ENCODE results near the gene TNP2.

Gene TNP2

DNA sequence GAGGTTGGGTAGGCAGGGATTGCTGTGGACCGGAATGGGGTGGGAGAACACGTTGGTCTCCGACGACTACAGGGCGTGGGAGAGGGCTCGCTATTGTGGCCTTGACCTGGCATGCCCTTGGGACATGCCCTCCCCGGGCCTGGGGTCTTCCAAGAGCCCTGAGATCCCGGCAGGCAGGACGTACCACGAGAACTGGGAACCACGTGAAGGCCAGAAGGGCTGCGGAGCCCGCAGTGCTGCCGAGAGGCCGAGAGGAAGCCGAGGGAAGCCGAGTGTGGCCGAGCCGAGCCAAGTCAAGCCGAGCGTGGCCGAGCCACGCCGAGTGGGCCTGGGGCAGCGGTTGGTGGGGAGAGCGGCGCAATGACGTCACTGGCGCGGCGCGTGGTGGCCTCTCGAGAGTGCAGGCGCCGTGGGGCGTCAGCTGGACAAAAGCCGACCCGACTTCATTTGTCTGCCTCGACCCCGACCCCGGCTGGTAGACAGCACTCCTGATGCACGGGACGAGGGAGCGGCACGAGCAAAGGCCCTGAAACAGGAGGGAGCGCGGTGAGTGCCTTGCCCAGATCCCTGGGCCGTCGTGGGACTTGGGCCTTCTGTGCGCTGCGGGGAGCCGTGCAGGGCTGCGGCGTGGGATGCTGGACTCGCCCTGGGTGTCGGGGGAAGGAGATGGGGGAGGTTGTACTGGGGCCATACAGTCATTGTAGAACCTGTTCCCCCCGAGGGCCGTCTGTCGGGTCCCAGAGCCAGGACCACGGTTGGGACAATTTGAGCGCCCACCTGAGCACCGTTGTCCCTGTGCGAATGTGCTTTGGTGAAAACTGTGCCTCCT is 19.7 kb downstream of the TNP2 start:
- H3K9me3 ChIP-seq (ENCODE audit: control insufficient read depth in 1 of 2, low read length in 2 of 2), result no peaks in the 10 kb centered on the region
- no peak overlapping the region for H3K27ac ChIP-seq (ENCODE audit: low read depth, low read length)
- no peak overlapping the region for H3K4me3 ChIP-seq (ENCODE audit: low read depth in 1 of 2, low read length in 2 of 2)
- no peak overlapping the region for H3K9ac ChIP-seq (ENCODE audit: low read depth in 1 of 2, low read length in 2 of 2)
- no peaks in the 10 kb centered on the region for H3K36me3 ChIP-seq (ENCODE audit: control insufficient read depth in 1 of 2, insufficient read depth in 2 of 2, low read length in 2 of 2)
- H3K4me1 ChIP-seq (ENCODE audit: control insufficient read depth in 1 of 2, insufficient read depth in 2 of 2, low read length in 2 of 2), result peaks cover 1 to 7% of the 10 kb centered on the region in 2 donors
- no peaks in the 10 kb centered on the region for H3K27me3 ChIP-seq (ENCODE audit: control insufficient read depth in 1 of 2, insufficient read depth in 2 of 2, low read length in 2 of 2)

GRCh38 chr16:11248133-11248532 is 21.0 kb downstream of the TNP2 start:
- no peaks in the 10 kb centered on the region for H3K4me1 ChIP-seq (ENCODE audit: control insufficient read depth in 1 of 2, insufficient read depth in 2 of 2, low read length in 2 of 2)
- H3K9ac ChIP-seq (ENCODE audit: low read depth in 1 of 2, low read length in 2 of 2), result no peak overlapping the region
- no peaks in the 10 kb centered on the region for H3K27me3 ChIP-seq (ENCODE audit: control insufficient read depth in 1 of 2, insufficient read depth in 2 of 2, low read length in 2 of 2)

GRCh38 chr16:11245988-11246387 is 23.1 kb downstream of the TNP2 start:
- Histone ChIP-seq H3K27ac (ENCODE audit: low read depth, low read length) (no peak overlapping the region), H3K9me3 (ENCODE audit: control insufficient read depth in 1 of 2, low read length in 2 of 2) (no peaks in the 10 kb centered on the region), H3K4me3 (ENCODE audit: low read depth in 1 of 2, low read length in 2 of 2) (no peak overlapping the region), H3K36me3 (ENCODE audit: control insufficient read depth in 1 of 2, insufficient read depth in 2 of 2, low read length in 2 of 2) (no peaks in the 10 kb centered on the region), H3K27me3 (ENCODE audit: control insufficient read depth in 1 of 2, insufficient read depth in 2 of 2, low read length in 2 of 2) (no peaks in the 10 kb centered on the region), H3K9ac (ENCODE audit: low read depth in 1 of 2, low read length in 2 of 2) (no peak overlapping the region), H3K4me1 (ENCODE audit: control insufficient read depth in 1 of 2, insufficient read depth in 2 of 2, low read length in 2 of 2) (no peaks in the 10 kb centered on the region)

More at GRCh38 chr16:11248133-11248532, 21.0 kb downstream of the TNP2 start:
- Histone ChIP-seq H3K27ac (ENCODE audit: low read depth, low read length) (no peak overlapping the region), H3K36me3 (ENCODE audit: control insufficient read depth in 1 of 2, insufficient read depth in 2 of 2, low read length in 2 of 2) (no peaks in the 10 kb centered on the region), H3K4me3 (ENCODE audit: low read depth in 1 of 2, low read length in 2 of 2) (no peak overlapping the region), H3K9me3 (ENCODE audit: control insufficient read depth in 1 of 2, low read length in 2 of 2) (no peaks in the 10 kb centered on the region)

GRCh38 chr16:11245222-11245737 is 23.8 kb downstream of the TNP2 start:
- H3K9me3 ChIP-seq (ENCODE audit: control insufficient read depth in 1 of 2, low read length in 2 of 2), result no peaks in the 10 kb centered on the region
- H3K27ac ChIP-seq (ENCODE audit: low read depth, low read length), result no peak overlapping the region
- H3K9ac ChIP-seq (ENCODE audit: low read depth in 1 of 2, low read length in 2 of 2), result no peak overlapping the region
- H3K36me3 ChIP-seq (ENCODE audit: control insufficient read depth in 1 of 2, insufficient read depth in 2 of 2, low read length in 2 of 2), result no peaks in the 10 kb centered on the region
- no peak overlapping the region for H3K4me3 ChIP-seq (ENCODE audit: low read depth in 1 of 2, low read length in 2 of 2)
- H3K4me1 ChIP-seq (ENCODE audit: control insufficient read depth in 1 of 2, insufficient read depth in 2 of 2, low read length in 2 of 2), result peaks cover 0 to 6% of the 10 kb centered on the region in 2 donors
- H3K27me3 ChIP-seq (ENCODE audit: control insufficient read depth in 1 of 2, insufficient read depth in 2 of 2, low read length in 2 of 2), result no peaks in the 10 kb centered on the region

DNA sequence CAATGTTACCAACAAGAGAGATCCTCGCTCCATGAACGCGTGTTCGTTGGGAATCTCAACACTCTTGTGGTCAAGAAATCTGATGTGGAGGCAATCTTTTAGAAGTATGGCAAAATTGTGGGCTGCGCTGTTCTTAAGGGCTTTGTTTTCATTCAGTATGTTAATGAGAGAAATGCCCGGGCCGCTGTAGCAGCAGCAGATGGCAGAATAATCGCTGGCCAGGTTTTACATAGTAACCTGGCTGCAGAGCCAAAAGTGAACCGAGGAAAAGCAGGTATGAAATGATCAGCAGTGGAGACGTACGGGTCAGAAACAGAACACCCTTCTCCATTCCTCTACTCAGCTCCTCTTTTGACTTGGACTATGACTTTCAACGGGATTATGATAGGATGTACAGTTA is 26.5 kb downstream of the TNP2 start:
- Histone ChIP-seq H3K4me3 (ENCODE audit: low read depth in 1 of 2, low read length in 2 of 2) (no peak overlapping the region), H3K4me1 (ENCODE audit: control insufficient read depth in 1 of 2, insufficient read depth in 2 of 2, low read length in 2 of 2) (peaks cover 0 to 6% of the 10 kb centered on the region in 2 donors), H3K9ac (ENCODE audit: low read depth in 1 of 2, low read length in 2 of 2) (no peak overlapping the region), H3K36me3 (ENCODE audit: control insufficient read depth in 1 of 2, insufficient read depth in 2 of 2, low read length in 2 of 2) (no peaks in the 10 kb centered on the region), H3K9me3 (ENCODE audit: control insufficient read depth in 1 of 2, low read length in 2 of 2) (no peaks in the 10 kb centered on the region), H3K27me3 (ENCODE audit: control insufficient read depth in 1 of 2, insufficient read depth in 2 of 2, low read length in 2 of 2) (no peaks in the 10 kb centered on the region), H3K27ac (ENCODE audit: low read depth, low read length) (no peak overlapping the region)

DNA sequence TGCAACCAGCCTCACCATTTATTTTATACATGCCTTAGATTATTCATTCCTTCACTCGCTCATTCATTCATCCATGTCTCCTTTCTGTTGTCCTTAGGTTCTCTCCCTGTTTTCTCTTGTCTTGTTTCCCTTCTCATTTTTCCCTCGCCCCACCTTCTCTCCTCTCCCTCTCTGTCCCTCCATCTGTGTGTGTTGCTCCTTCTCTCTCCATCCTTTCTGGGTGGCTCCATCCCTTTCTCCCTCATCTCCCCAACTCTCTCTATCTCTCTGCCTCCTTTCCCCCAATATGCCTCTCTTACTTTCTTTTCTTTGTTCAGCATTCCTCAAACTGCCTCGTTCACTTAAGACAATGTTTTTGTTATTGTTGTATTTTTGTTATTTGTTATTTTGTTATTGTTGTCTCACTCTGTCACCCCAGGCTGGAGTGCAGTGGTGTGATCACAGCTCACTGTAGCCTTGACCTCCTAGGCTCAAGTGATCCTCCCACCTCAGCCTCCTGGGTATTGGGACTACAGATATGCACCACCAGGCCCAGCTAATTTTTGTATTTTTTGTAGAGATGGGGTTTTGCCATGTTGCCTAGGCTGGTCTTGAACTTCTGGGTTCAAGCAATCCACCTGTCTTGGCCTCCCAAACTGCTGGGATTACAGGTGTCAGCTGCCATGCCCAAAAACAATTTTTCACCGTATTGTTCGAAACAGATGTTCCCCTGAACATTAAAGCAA is 27.5 kb downstream of the TNP2 start:
- H3K4me1 ChIP-seq (ENCODE audit: control insufficient read depth in 1 of 2, insufficient read depth in 2 of 2, low read length in 2 of 2), result peaks cover 0 to 6% of the 10 kb centered on the region in 2 donors
- H3K27me3 ChIP-seq (ENCODE audit: control insufficient read depth in 1 of 2, insufficient read depth in 2 of 2, low read length in 2 of 2), result no peaks in the 10 kb centered on the region
- H3K27ac ChIP-seq (ENCODE audit: low read depth, low read length), result no peak overlapping the region
- no peak overlapping the region for H3K9ac ChIP-seq (ENCODE audit: low read depth in 1 of 2, low read length in 2 of 2)
- no peak overlapping the region for H3K4me3 ChIP-seq (ENCODE audit: low read depth in 1 of 2, low read length in 2 of 2)
- H3K9me3 ChIP-seq (ENCODE audit: control insufficient read depth in 1 of 2, low read length in 2 of 2), result no peaks in the 10 kb centered on the region
- no peaks in the 10 kb centered on the region for H3K36me3 ChIP-seq (ENCODE audit: control insufficient read depth in 1 of 2, insufficient read depth in 2 of 2, low read length in 2 of 2)

GRCh38 chr16:11240636-11241473 is 28.3 kb downstream of the TNP2 start:
- H3K9me3 ChIP-seq (ENCODE audit: control insufficient read depth in 1 of 2, low read length in 2 of 2), result no peaks in the 10 kb centered on the region
- H3K36me3 ChIP-seq (ENCODE audit: control insufficient read depth in 1 of 2, insufficient read depth in 2 of 2, low read length in 2 of 2), result no peaks in the 10 kb centered on the region
- peaks cover 0 to 6% of the 10 kb centered on the region in 2 donors for H3K4me1 ChIP-seq (ENCODE audit: control insufficient read depth in 1 of 2, insufficient read depth in 2 of 2, low read length in 2 of 2)
- no peaks in the 10 kb centered on the region for H3K27me3 ChIP-seq (ENCODE audit: control insufficient read depth in 1 of 2, insufficient read depth in 2 of 2, low read length in 2 of 2)
- no peak overlapping the region for H3K27ac ChIP-seq (ENCODE audit: low read depth, low read length)
- H3K9ac ChIP-seq (ENCODE audit: low read depth in 1 of 2, low read length in 2 of 2), result peak overlapping the region in 1 of 2 donors; percentile 54
- peak overlapping the region; percentile 4 to 30 for H3K4me3 ChIP-seq (ENCODE audit: low read depth in 1 of 2, low read length in 2 of 2)

DNA sequence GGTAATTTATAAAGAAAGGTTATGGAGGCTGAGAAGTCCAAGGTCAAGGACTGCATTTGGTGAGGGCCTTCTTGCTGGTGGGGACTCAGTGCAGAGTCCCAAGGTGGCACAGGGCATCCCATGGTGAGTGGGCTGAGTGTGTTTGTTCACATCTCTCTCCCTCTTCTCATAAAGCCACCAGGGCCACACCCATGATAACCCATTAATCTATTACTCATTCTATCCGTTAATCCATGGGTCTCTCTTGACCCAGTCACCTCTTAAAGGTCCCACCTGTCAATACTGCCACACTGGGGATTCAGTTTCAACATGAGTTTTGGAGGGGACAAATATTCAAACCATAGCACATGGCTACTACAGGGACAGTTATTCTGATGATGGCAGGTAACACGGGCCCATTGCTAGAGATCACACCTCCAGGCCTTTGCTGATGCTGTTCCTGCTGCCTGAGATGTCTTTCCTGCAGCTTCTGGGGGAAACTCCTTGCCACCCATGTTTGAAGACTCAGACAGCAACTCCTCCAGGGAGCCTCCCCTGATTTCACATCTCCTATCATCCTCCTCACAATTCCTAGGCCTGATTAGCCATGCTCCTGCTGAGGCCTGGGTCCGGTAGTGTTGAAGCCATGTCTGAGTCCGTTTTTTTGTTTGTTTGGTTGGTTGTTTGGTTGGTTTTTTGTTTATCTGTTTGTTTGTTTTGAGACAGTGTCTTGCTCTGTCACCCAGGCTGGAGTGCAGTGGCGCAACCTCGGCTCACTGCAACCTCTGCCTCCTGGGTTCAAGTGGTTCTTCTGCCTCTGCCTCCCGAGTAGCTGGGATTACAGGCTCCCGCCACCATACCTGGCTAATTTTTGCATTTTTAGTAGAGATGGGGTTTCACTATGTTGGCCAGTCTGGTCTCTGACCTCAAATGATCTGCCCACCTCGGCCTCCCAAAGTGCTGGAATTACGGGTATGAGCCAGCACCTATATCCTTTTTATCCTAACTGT is 29.2 kb downstream of the TNP2 start:
- H3K27me3 ChIP-seq (ENCODE audit: control insufficient read depth in 1 of 2, insufficient read depth in 2 of 2, low read length in 2 of 2), result no peaks in the 10 kb centered on the region
- peaks cover under 1 to 6% of the 10 kb centered on the region in 2 donors for H3K4me1 ChIP-seq (ENCODE audit: control insufficient read depth in 1 of 2, insufficient read depth in 2 of 2, low read length in 2 of 2)
- H3K9me3 ChIP-seq (ENCODE audit: control insufficient read depth in 1 of 2, low read length in 2 of 2), result no peaks in the 10 kb centered on the region
- H3K9ac ChIP-seq (ENCODE audit: low read depth in 1 of 2, low read length in 2 of 2), result no peak overlapping the region
- peak overlapping the region in 1 of 2 donors; percentile 30 for H3K4me3 ChIP-seq (ENCODE audit: low read depth in 1 of 2, low read length in 2 of 2)
- no peak overlapping the region for H3K27ac ChIP-seq (ENCODE audit: low read depth, low read length)
- no peaks in the 10 kb centered on the region for H3K36me3 ChIP-seq (ENCODE audit: control insufficient read depth in 1 of 2, insufficient read depth in 2 of 2, low read length in 2 of 2)
